A549 (cell line): Measurements from ENCODE around the gene TMEM14A.

Experiments used
- BHLHE40 ChIP-seq: IDR thresholded peaks from 2 replicates; pipeline ENCODE4 v1.6.1; 2012; ENCODE audit warnings: low read depth, low read length, inconsistent platforms
- EHF ChIP-seq: fragments of 250-450 bp; sonication (Bioruptor Pico); IDR thresholded peaks from 2 replicates; pipeline ENCODE4 v1.5.0; 2020; ENCODE audit warnings: mild to moderate bottlenecking
- FOXS1 ChIP-seq: fragments of 250-450 bp; sonication (Bioruptor Pico); IDR thresholded peaks from 2 replicates; pipeline ENCODE4 v1.5.0; 2020; ENCODE audit warnings: mild to moderate bottlenecking, moderate library complexity
- HOXA7 ChIP-seq: fragments of 250-450 bp; sonication (Bioruptor Pico); IDR thresholded peaks from 2 replicates; pipeline ENCODE4 v1.5.0; 2020; ENCODE audit warnings: mild to moderate bottlenecking, moderate library complexity
- POLR2A ChIP-seq: IDR thresholded peaks from 2 replicates; pipeline ENCODE4 v1.6.1; 2012; ENCODE audit warnings: mild to moderate bottlenecking, low read length
- TF ChIP-seq, protein P1 (sequence below): fragments of >200 bp; sonication (Bioruptor Twin); formaldehyde crosslinking; IDR thresholded peaks from 3 replicates; pipeline ENCODE4 v1.5.1; 2016

DNA sequence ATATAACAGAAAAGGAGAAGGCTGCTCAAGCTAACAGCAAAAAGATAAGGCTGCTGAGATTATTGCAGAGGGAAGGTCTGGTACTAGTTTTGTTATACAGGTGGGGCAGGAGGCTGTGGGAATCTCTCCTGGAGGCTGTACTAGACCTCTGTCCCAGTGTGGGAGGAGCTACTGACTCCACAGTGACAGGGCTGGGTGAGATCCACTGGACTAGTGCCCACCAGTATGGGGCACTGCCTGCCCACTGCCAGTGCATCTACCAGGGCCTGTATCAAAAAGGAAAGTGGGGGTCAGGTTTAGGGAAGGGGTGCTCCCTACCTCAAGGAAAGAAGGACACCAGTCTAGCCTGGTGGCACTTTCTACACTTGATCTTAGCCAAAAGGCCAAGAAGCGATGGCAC lies 62.3 kb downstream of the TMEM14A start:
- TF ChIP-seq HOXA7 (CRISPR knock-in tag): no peak
- TF ChIP-seq, protein P1, sequence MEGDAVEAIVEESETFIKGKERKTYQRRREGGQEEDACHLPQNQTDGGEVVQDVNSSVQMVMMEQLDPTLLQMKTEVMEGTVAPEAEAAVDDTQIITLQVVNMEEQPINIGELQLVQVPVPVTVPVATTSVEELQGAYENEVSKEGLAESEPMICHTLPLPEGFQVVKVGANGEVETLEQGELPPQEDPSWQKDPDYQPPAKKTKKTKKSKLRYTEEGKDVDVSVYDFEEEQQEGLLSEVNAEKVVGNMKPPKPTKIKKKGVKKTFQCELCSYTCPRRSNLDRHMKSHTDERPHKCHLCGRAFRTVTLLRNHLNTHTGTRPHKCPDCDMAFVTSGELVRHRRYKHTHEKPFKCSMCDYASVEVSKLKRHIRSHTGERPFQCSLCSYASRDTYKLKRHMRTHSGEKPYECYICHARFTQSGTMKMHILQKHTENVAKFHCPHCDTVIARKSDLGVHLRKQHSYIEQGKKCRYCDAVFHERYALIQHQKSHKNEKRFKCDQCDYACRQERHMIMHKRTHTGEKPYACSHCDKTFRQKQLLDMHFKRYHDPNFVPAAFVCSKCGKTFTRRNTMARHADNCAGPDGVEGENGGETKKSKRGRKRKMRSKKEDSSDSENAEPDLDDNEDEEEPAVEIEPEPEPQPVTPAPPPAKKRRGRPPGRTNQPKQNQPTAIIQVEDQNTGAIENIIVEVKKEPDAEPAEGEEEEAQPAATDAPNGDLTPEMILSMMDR: no peak
- TF ChIP-seq POLR2A: no peak
- TF ChIP-seq BHLHE40: no peak
- no peak for TF ChIP-seq FOXS1
- TF ChIP-seq EHF (CRISPR knock-in tag): no peak
